Measurements from ENCODE around the gene ADIPOQ.
A peak's percentile ranks its signal among the peaks of the same experiment; 100 is the strongest.
"Not testable (repeated sequence)": the region's sequence is repeated elsewhere in the genome, so short reads cannot be mapped to it uniquely, and the experiment has no call there.

Gene ADIPOQ

DNA sequence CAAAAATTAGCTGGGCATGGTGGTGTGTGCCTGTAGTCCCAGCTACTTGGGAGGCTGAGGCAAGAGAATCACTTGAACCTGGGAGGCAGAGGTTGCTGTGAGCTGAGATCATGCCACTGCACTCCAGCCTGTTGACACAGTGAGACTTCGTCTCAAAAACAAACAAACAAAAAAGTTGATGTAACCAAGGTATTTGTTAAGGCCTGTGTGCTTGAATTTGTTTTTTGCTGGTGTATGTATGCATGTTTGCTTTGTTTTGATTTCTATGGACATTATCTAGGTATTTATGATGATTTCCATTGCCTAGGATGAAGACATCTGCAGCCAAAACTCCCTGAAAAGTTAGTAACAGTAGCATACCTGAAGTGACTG is 20.1 kb upstream of the ADIPOQ start:
- H3K27ac ChIP-seq (ENCODE audit: extremely low read depth, low read depth, low read length); H3K4me1 ChIP-seq (ENCODE audit: control insufficient read depth, insufficient read depth, low read length); H3K4me3 ChIP-seq (ENCODE audit: low read depth, low read length); H3K9me3 ChIP-seq (ENCODE audit: control insufficient read depth, insufficient read depth, low read depth, low read length); H3K36me3 ChIP-seq (ENCODE audit: control insufficient read depth in 2 of 2, insufficient read depth in 1 of 2, low read length in 2 of 2): not testable (repeated sequence)
- TF ChIP-seq GLIS1 (tag by site-specific recombination; IDR thresholded peaks at IDR 0.05) (peak; percentile 23; the same call in 1 of the 2 replicates), SCRT1 (tag by site-specific recombination; IDR thresholded peaks at IDR 0.05; ENCODE audit: borderline replicate concordance) (0 out of 2 replicates have a peak, but pooled peaks have one; percentile 12), SCRT2 (tag by site-specific recombination; IDR thresholded peaks at IDR 0.05) (peak; percentile 51; the same call in 1 of the 2 replicates)
- TF ChIP-seq, protein P1, sequence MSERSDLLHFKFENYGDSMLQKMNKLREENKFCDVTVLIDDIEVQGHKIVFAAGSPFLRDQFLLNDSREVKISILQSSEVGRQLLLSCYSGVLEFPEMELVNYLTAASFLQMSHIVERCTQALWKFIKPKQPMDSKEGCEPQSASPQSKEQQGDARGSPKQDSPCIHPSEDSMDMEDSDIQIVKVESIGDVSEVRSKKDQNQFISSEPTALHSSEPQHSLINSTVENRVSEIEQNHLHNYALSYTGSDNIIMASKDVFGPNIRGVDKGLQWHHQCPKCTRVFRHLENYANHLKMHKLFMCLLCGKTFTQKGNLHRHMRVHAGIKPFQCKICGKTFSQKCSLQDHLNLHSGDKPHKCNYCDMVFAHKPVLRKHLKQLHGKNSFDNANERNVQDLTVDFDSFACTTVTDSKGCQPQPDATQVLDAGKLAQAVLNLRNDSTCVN (tag by site-specific recombination; optimal IDR thresholded peaks at IDR 0.05), result peak; percentile 4
- POLR2A ChIA-PET, result interaction anchor here (1.5 kb wide), 1 partner anchor 40 kb away, joined by 3 read pairs; no protein-coding TSS in a partner anchor
- CTCF ChIA-PET, result interaction anchor here (0.5 to 2.4 kb wide), 11 partner anchors 13 to 1163 kb away, joined by 3 to 10 read pairs (median 3); partner anchors contain the start of gene RFC4

DNA sequence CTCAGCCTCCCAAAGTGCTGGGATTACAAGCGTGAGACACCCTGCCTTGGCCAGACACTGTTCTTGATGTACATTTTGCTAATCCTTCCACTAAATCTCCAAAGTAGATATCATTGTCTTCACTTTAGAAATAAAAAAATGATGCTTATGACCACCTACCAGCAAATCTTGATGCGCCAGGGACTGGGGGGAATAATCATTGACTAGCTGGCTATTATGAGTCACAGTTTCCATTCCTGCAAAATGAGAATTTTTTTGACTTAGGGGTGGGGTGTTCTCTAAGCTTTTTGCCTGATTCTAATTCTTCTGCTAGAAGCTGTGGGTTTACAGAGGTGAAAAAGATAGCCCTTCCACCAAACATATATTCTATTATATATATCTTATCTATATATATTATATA is 19.1 kb upstream of the ADIPOQ start:
- Histone ChIP-seq H3K9me3 (ENCODE audit: control insufficient read depth, insufficient read depth, low read depth, low read length) (no peaks in the 10 kb centered on the region), H3K27ac (ENCODE audit: extremely low read depth, low read depth, low read length) (no peak overlapping the region), H3K36me3 (ENCODE audit: control insufficient read depth in 2 of 2, insufficient read depth in 1 of 2, low read length in 2 of 2) (no peaks in the 10 kb centered on the region), H3K4me3 (ENCODE audit: low read depth, low read length) (no peak overlapping the region), H3K4me1 (ENCODE audit: control insufficient read depth, insufficient read depth, low read length) (no peaks in the 10 kb centered on the region)
- TF ChIP-seq ZNF514 (tag by site-specific recombination; IDR thresholded peaks at IDR 0.05) (no peak), ZSCAN18 (tag by site-specific recombination; IDR thresholded peaks at IDR 0.05) (no peak), ZNF530 (tag by site-specific recombination; IDR thresholded peaks at IDR 0.05; ENCODE audit: low read depth) (no peak), HOXA7 (CRISPR knock-in tag; IDR thresholded peaks at IDR 0.05; ENCODE audit: borderline replicate concordance) (no peak), ZNF24 (tag by site-specific recombination; IDR thresholded peaks at IDR 0.05) (no peak), HIC1 (tag by site-specific recombination; IDR thresholded peaks at IDR 0.05) (no peak), ZNF140 (tag by site-specific recombination; IDR thresholded peaks at IDR 0.05) (no peak), KLF10 (tag by site-specific recombination; IDR thresholded peaks at IDR 0.05) (no peak), MEIS1 (CRISPR knock-in tag; IDR thresholded peaks at IDR 0.05; ENCODE audit: borderline replicate concordance) (no peak), HOXC10 (CRISPR knock-in tag; IDR thresholded peaks at IDR 0.05) (no peak), ZNF830 (tag by site-specific recombination; IDR thresholded peaks at IDR 0.05; ENCODE audit: low read depth) (no peak), ZNF274 (IDR thresholded peaks at IDR 0.05; ENCODE audit: low read length) (no peak), ZNF274 (tag by site-specific recombination; IDR thresholded peaks at IDR 0.05; ENCODE audit: borderline replicate concordance) (no peak), EGR2 (tag by site-specific recombination; IDR thresholded peaks at IDR 0.05; ENCODE audit: low read depth) (no peak), ZNF175 (tag by site-specific recombination; IDR thresholded peaks at IDR 0.05) (no peak), ZNF639 (tag by site-specific recombination; IDR thresholded peaks at IDR 0.05) (no peak), ZBTB7A (tag by site-specific recombination; IDR thresholded peaks at IDR 0.05; ENCODE audit: low read depth) (no peak), ZNF664 (tag by site-specific recombination; IDR thresholded peaks at IDR 0.05) (no peak), KLF17 (tag by site-specific recombination; IDR thresholded peaks at IDR 0.05) (no peak)
- TF ChIP-seq, protein P2, sequence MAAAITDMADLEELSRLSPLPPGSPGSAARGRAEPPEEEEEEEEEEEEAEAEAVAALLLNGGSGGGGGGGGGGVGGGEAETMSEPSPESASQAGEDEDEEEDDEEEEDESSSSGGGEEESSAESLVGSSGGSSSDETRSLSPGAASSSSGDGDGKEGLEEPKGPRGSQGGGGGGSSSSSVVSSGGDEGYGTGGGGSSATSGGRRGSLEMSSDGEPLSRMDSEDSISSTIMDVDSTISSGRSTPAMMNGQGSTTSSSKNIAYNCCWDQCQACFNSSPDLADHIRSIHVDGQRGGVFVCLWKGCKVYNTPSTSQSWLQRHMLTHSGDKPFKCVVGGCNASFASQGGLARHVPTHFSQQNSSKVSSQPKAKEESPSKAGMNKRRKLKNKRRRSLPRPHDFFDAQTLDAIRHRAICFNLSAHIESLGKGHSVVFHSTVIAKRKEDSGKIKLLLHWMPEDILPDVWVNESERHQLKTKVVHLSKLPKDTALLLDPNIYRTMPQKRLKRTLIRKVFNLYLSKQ (tag by site-specific recombination; IDR thresholded peaks at IDR 0.05; ENCODE audit: borderline replicate concordance), result no peak
- TF ChIP-seq, protein P3, sequence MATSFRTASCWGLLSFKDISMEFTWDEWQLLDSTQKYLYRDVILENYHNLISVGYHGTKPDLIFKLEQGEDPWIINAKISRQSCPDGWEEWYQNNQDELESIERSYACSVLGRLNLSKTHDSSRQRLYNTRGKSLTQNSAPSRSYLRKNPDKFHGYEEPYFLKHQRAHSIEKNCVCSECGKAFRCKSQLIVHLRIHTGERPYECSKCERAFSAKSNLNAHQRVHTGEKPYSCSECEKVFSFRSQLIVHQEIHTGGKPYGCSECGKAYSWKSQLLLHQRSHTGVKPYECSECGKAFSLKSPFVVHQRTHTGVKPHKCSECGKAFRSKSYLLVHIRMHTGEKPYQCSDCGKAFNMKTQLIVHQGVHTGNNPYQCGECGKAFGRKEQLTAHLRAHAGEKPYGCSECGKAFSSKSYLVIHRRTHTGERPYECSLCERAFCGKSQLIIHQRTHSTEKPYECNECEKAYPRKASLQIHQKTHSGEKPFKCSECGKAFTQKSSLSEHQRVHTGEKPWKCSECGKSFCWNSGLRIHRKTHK (tag by site-specific recombination; IDR thresholded peaks at IDR 0.05), result no peak
- ChIA-PET CTCF (interaction anchor here (0.6 to 0.7 kb wide), 3 partner anchors 209 to 279 kb away, joined by 3 to 6 read pairs (median 4); partner anchors contain the start of gene CRYGS), POLR2A (no interaction called here)

All from HEK293 (cell line).